Vagina (tissue), 2 donors: ENCODE results near the gene DPP3.

ENCODE experiments used
- CTCF ChIP-seq, 3 experiments: fragments of 450-650 bp in 2 of 3; fragments of 200-600 bp in 1 of 3; sonication (generic) in 1 of 3; IDR thresholded peaks; one replicate each; pipeline ENCODE4 v1.5.1; 2017 to 2019; ENCODE audit warnings: antibody characterized with exemption in 3 of 3, mild to moderate bottlenecking in 2 of 3, moderate library complexity in 2 of 3
- POLR2A ChIP-seq, 2 donors: fragments of 450-650 bp; IDR thresholded peaks; one replicate each; pipeline ENCODE4 v1.6.1; 2017; ENCODE audit warnings: antibody characterized with exemption in 2 of 2, mild to moderate bottlenecking in 2 of 2, moderate library complexity in 2 of 2

- TF ChIP-seq CTCF (IDR thresholded peaks at IDR 0.05) (no peak), POLR2A (IDR thresholded peaks at IDR 0.05) (no peak)
Measured at GRCh38 chr11:66509131-66509561, 28.9 kb downstream of the DPP3 start.
